SJCRH30 (cell line): ENCODE measurements around the gene RNASE2. TPM values are rescaled to one million over a fixed set of nuclear protein-coding genes. Genes with fewer than 3 reads are reported as not detected.

Source experiments
- DNase-seq, 2 experiments: peaks; one replicate each; pipeline ENCODE4 v3.0.0-alpha.2; 2015 to 2020
- H3K27ac ChIP-seq: fragments of 250-450 bp; sonication (Bioruptor Pico); 2 replicates; pipeline ENCODE4 v1.5.1; 2020; ENCODE audit warnings: mild to moderate bottlenecking, moderate library complexity
- H3K27me3 ChIP-seq: fragments of 250-450 bp; sonication (Bioruptor Pico); 2 replicates; pipeline ENCODE4 v1.5.1; 2020; ENCODE audit warnings: mild to moderate bottlenecking, moderate library complexity
- H3K36me3 ChIP-seq: fragments of 250-450 bp; sonication (Bioruptor Pico); 2 replicates; pipeline ENCODE4 v1.5.1; 2020; ENCODE audit warnings: mild to moderate bottlenecking, moderate library complexity
- H3K4me1 ChIP-seq: fragments of 250-450 bp; sonication (Bioruptor Pico); 2 replicates; pipeline ENCODE4 v1.5.1; 2020; ENCODE audit warnings: mild to moderate bottlenecking, moderate library complexity
- H3K4me3 ChIP-seq: fragments of 250-450 bp; sonication (Bioruptor Pico); 2 replicates; pipeline ENCODE4 v1.5.1; 2020; ENCODE audit warnings: mild to moderate bottlenecking, moderate library complexity
- H3K9me3 ChIP-seq: fragments of 250-450 bp; sonication (Bioruptor Pico); replicated peaks from 2 replicates; pipeline ENCODE4 v1.5.1; 2020; ENCODE audit warnings: mild to moderate bottlenecking, moderate library complexity
- total RNA-seq: library from RNA; depleted of rRNA; stranded (reverse); fragments of >200 nt; shearing (Covaris generic); gene quantifications from 2 replicates; pipeline ENCODE4 v1.2.3, GENCODE V29; 2014; rRNA removed

RNASE2 gene
- total RNA-seq, 1 experiment from 2014 or later = not detected

DNA sequence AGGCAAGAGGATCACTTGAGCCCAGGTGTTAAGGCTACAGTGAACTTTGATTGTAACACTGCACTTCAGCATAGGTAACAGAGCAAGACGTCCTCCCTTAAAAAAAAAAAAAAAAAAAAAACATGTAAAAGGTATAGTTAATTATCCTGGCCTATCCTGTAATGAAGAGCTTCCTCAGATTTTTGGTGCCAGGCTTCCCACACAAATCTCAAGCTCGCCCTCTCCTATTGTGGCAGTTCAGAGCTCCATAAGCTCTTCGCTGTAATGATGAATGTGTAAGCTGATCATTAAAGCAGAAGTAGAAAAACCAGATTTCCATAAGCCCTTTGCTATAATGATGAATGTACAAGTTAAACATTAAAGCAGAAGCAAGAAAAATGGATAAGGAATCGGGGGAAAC is 41.8 kb downstream of the RNASE2 start:
- no peaks in the 10 kb centered on the region for H3K4me1 ChIP-seq
- no peak overlapping the region for H3K4me3 ChIP-seq
- no peak overlapping the region for H3K27ac ChIP-seq
- H3K9me3 ChIP-seq = no peaks in the 10 kb centered on the region
- H3K36me3 ChIP-seq = peaks cover 35% of the 10 kb centered on the region
- no peak for DNase-seq
- no peaks in the 10 kb centered on the region for H3K27me3 ChIP-seq

DNA sequence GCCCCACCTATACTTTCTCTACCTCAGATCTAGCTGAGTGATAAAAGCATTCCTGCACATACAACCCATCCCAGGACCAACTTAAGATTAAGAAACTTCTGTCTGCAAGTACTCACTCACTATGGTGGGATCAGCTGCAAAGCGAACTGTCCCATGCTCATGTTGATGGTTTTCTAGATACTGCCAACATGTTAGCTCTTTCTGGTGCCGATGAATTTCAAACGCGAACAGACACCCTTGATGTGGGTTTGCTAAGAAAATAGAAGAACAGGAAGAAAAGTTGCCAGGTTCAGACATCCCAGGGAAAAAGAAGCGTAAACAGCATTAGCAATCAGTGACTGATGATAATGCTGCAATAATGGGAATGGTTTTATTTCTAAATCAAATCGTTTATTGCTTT is 42.3 kb downstream of the RNASE2 start:
- Histone ChIP-seq H3K9me3 (no peaks in the 10 kb centered on the region), H3K27me3 (no peaks in the 10 kb centered on the region), H3K27ac (no peak overlapping the region), H3K36me3 (peaks cover 31% of the 10 kb centered on the region), H3K4me3 (no peak overlapping the region), H3K4me1 (no peaks in the 10 kb centered on the region)
- no peak for DNase-seq

DNA sequence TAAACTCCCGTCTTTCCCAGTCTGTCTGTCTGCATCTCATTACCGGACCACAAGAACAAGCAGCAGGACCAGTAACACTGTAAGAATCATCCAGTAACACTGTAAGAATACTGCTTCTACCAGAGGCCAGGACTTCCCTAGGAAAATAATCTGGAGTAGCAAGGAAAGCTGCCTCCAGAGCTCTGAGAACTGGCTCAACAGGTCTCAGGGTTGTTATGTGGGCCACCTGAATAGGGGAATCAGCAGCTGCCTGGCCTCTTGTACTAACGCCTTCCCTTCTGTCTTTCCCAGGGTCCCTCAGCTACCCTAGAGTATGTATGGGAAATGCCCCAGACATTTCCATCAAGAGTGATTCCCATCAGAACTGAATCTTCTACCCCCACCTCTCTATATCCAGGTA is 42.9 kb downstream of the RNASE2 start:
- Histone ChIP-seq H3K36me3 (peaks cover 26% of the 10 kb centered on the region), H3K27ac (no peak overlapping the region), H3K4me3 (no peak overlapping the region), H3K27me3 (no peaks in the 10 kb centered on the region), H3K4me1 (peaks cover 4% of the 10 kb centered on the region; the same call in 1 of the 2 replicates), H3K9me3 (no peaks in the 10 kb centered on the region)
- DNase-seq = no peak

DNA sequence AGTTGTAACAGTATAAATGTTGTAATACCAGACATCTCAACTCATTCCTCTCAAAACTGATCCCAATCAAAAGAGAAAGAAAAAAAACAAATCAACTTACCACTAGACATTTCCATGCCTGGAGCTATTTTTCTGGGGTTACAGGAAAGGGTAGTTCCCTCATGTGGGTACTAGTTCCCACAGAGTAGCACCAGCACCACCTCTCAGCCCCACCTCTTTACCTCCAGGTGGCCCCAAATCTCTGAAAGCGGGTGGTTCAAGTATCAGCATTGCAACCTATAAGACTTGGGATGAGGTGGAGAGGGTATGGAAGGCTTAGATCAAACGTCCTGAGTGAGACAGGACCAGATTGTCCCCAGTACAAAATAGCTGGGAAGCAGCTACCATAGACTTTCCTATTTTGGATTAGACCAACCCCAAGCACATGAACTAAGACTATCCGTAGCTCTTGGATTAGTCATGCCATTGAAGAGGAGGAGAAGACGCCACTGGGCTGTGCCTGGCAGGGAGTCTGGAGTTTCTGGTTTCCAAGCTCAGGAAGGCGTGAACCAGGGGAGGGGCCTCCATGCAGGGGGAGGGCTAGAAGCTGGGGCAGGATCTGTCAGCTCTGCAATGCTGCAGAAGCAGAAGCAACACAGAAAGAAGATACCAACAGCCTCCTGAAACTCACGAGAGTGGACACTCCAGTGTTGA is 43.5 kb downstream of the RNASE2 start, which contains the start of gene SLC39A2:
SLC39A2 (plus strand) TSS at position 620 of the 693 bp plus-strand sequence. CDS start 154 bp downstream, outside the sequence.
- Histone ChIP-seq H3K36me3 (peaks cover 25% of the 10 kb centered on the region), H3K4me1 (peaks cover 7% of the 10 kb centered on the region; the same call in 1 of the 2 replicates)
- peak in 1 of 2 experiments; percentile 20 for DNase-seq

DNA sequence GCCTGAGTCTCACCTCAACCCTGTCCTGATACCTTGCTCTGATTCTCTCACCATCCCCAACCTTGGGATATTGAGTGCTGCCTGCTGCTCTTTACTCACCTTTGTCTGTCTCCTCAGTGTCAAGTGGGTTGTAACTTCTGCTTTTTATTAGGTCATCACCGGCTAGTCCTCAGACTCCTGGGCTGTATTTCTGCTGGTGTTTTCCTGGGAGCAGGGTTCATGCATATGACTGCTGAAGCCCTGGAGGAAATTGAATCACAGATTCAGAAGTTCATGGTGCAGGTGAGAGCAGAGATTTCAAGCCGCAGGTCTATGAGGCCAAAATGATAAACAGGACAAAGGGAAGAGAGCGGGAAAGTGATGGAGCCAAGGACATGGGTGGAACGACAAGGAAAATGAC is 44.3 kb downstream of the RNASE2 start:
- DNase-seq = no peak
- Histone ChIP-seq H3K27ac (no peak overlapping the region), H3K36me3 (peaks cover 21% of the 10 kb centered on the region), H3K4me1 (peaks cover 7% of the 10 kb centered on the region; the same call in 1 of the 2 replicates), H3K27me3 (no peaks in the 10 kb centered on the region), H3K4me3 (no peak overlapping the region), H3K9me3 (no peaks in the 10 kb centered on the region)

More for the DNA sequence above, 43.5 kb downstream of the RNASE2 start, which contains the start of gene SLC39A2:
- H3K4me3 ChIP-seq = no peak within 1 kb of the TSS
- no peak within 1 kb of the TSS for H3K27ac ChIP-seq
- no peaks in the 10 kb centered on the region for H3K9me3 ChIP-seq
- no peaks in the 10 kb centered on the region for H3K27me3 ChIP-seq

DNA sequence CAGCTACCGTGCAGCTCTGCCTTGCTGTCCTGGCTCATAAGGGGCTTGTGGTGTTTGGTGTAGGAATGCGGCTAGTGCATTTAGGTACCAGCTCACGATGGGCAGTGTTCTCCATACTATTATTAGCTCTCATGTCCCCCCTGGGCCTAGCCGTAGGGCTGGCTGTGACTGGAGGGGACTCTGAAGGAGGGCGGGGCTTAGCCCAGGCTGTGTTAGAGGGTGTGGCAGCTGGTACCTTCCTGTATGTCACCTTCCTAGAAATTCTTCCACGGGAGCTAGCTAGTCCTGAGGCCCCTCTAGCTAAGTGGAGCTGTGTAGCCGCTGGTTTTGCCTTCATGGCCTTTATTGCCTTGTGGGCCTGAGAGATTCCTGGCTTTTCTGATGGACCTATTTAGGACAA is 45.9 kb downstream of the RNASE2 start:
- Histone ChIP-seq H3K27ac (no peak overlapping the region), H3K9me3 (no peaks in the 10 kb centered on the region)

DNA sequence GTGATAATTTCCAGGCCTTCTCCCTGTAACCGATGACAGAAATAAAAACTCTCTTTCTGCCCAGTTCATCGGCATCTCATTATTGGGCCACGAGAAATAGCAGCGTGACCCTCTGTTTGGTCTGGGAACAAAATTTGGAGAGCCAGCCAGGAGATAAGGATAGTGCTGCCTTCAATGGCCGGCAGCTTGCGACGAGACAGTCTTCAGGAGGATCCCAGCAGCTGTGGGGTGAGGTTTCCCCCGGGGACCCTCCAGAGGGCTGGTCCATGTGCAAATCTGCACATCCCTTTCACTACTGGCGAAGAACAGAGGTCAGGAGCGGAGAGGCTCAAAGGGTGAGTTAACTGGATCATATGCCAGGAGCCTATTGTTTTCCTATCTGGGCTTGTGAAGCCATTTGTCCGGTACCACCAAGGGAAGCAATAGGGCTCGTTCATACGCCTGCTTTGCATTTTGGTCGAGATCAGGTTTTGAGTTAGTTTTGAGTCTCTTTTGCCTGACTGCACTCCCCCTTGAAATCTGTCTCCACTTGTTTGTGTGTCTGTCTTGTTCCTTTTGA is 48.6 kb downstream of the RNASE2 start:
- Histone ChIP-seq H3K27ac (no peak overlapping the region), H3K36me3 (no peaks in the 10 kb centered on the region), H3K9me3 (no peaks in the 10 kb centered on the region), H3K27me3 (no peaks in the 10 kb centered on the region), H3K4me3 (peak overlapping the region; percentile 33), H3K4me1 (peaks cover 7% of the 10 kb centered on the region; the same call in 1 of the 2 replicates)
- DNase-seq = peak; percentile 14 to 19

More for the DNA sequence above, 45.9 kb downstream of the RNASE2 start:
- Histone ChIP-seq H3K4me3 (no peak overlapping the region), H3K36me3 (peaks cover 5% of the 10 kb centered on the region; the same call in 1 of the 2 replicates), H3K27me3 (no peaks in the 10 kb centered on the region), H3K4me1 (peaks cover 7% of the 10 kb centered on the region; the same call in 1 of the 2 replicates)
- DNase-seq = no peak

Other genes with a start within 250 kb of the RNASE2 start
- gene EDDM3A, start 209.6 kb upstream of the RNASE2 start, total RNA-seq = not detected in 2 replicates
- gene EDDM3B, start 187.1 kb upstream of the RNASE2 start, total RNA-seq = not detected in 2 replicates
- gene RNASE6, start 174.2 kb upstream of the RNASE2 start, total RNA-seq = not detected in 2 replicates
- gene RNASE1, start 152.6 kb upstream of the RNASE2 start, total RNA-seq = not detected in 2 replicates
- gene RNASE3, start 64.1 kb upstream of the RNASE2 start, total RNA-seq = not detected in 2 replicates
- gene METTL17, start 34.5 kb downstream of the RNASE2 start, total RNA-seq = 49.6 and 70.4 TPM in 2 replicates
- 0.06 TPM in 1 of 2 replicates, not detected in the other for gene SLC39A2, start 43.8 kb downstream of the RNASE2 start, total RNA-seq
- gene NDRG2, start 69.6 kb downstream of the RNASE2 start, total RNA-seq = 4.9 and 5.8 TPM in 2 replicates
- not detected in 2 replicates for gene TPPP2, start 74.7 kb downstream of the RNASE2 start, total RNA-seq
- not detected in 2 replicates for gene RNASE13, start 79.3 kb downstream of the RNASE2 start, total RNA-seq
- gene RNASE7, start 86.9 kb downstream of the RNASE2 start, total RNA-seq = not detected in 2 replicates
- gene RNASE8, start 102.3 kb downstream of the RNASE2 start, total RNA-seq = not detected in 2 replicates
- gene ARHGEF40, start 114.8 kb downstream of the RNASE2 start, total RNA-seq = 28.3 and 29.3 TPM in 2 replicates
- gene ZNF219, start 143.2 kb downstream of the RNASE2 start, total RNA-seq = 2.6 and 5.9 TPM in 2 replicates
- not detected in 2 replicates for gene TMEM253, start 145.6 kb downstream of the RNASE2 start, total RNA-seq
- gene OR5AU1, start 200.6 kb downstream of the RNASE2 start, total RNA-seq = 0.03 TPM in 1 of 2 replicates, not detected in the other